ENCODE results near the gene ELOVL4.

DNA sequence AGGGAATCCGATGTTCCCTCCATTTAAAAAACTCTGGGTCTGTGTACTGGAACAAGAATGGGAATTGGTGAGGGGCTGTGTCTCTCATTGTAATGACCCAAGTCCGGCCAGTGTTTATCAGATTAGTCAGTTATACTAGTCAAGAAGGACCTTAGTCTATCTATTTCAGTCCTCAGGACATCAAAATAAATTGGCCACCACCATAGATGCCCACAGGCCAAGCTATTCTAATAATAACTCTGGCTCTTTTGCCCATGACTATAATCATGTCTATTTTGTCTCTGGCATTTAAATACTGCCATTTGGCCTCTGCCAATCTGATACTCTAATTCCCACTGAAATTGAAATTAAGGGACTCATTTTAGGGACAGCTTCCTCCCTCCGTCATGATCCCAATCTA lies 37.8 kb downstream of the ELOVL4 start:
- TF ChIP-seq CTCF (IDR thresholded peaks at IDR 0.05) (no peak), POLR2A (IDR thresholded peaks at IDR 0.05) (no peak)
